HepG2 (cell line): Measurements from ENCODE around the gene ATP2B2. TPM values are rescaled to one million over a fixed set of nuclear protein-coding genes. Genes with fewer than 3 reads are reported as not detected.

ENCODE experiments used
- ATF1 ChIP-seq: IDR thresholded peaks from 2 replicates; pipeline ENCODE4 v1.6.1; 2016; ENCODE audit warnings: mild to moderate bottlenecking, control low read depth
- CTCF ChIP-seq: sonication (generic); formaldehyde crosslinking; IDR thresholded peaks from 2 replicates; pipeline ENCODE4 v1.5.0; 2020; ENCODE audit warnings: mild to moderate bottlenecking, missing genetic modification reagents, moderate library complexity
- E2F2 ChIP-seq: sonication (generic); formaldehyde crosslinking; IDR thresholded peaks from 2 replicates; pipeline ENCODE4 v1.4.0; 2020; ENCODE audit warnings: missing genetic modification reagents, borderline replicate concordance
- FOXA1 ChIP-seq, 2 experiments: fragments of 450-650 bp in 1 of 2; sonication (generic) in 1 of 2; formaldehyde crosslinking in 1 of 2; IDR thresholded peaks; 2 replicates each; pipeline versions ENCODE4 v1.4.0 to v1.6.1; 2016 to 2020; ENCODE audit warnings: missing genetic modification reagents in 1 of 2
- FOXC1 ChIP-seq: sonication (generic); formaldehyde crosslinking; IDR thresholded peaks from 2 replicates; pipeline ENCODE4 v1.8.0; 2022; ENCODE audit warnings: mild to moderate bottlenecking, missing genetic modification reagents, borderline replicate concordance
- GPN1 ChIP-seq: sonication (generic); formaldehyde crosslinking; IDR thresholded peaks from 2 replicates; pipeline ENCODE4 v1.5.1; 2020; ENCODE audit warnings: missing genetic modification reagents, borderline replicate concordance
- GTF3A ChIP-seq: sonication (generic); formaldehyde crosslinking; conservative IDR thresholded peaks from 2 replicates; pipeline ENCODE4 v1.4.0; 2020; ENCODE audit warnings: mild to moderate bottlenecking, missing genetic modification reagents
- HBP1 ChIP-seq: IDR thresholded peaks from 2 replicates; pipeline ENCODE4 v1.6.1; 2016; ENCODE audit warnings: low read depth, control low read depth
- HNRNPH1 ChIP-seq: fragments of 200-400 bp; formaldehyde crosslinking; optimal IDR thresholded peaks from 2 replicates; pipeline ENCODE3; 2017; ENCODE audit warnings: mild to moderate bottlenecking, low read depth, low read length
- MLXIP ChIP-seq: sonication (generic); formaldehyde crosslinking; IDR thresholded peaks from 2 replicates; pipeline ENCODE4 v1.9.0; 2021; ENCODE audit warnings: missing genetic modification reagents, borderline replicate concordance
- NFIB ChIP-seq: sonication (generic); formaldehyde crosslinking; IDR thresholded peaks from 2 replicates; pipeline ENCODE4 v1.9.0; 2021; ENCODE audit warnings: missing genetic modification reagents, mild to moderate bottlenecking, borderline replicate concordance
- NRL ChIP-seq: sonication (generic); formaldehyde crosslinking; IDR thresholded peaks from 2 replicates; pipeline ENCODE4 v1.5.0; 2020; ENCODE audit warnings: missing genetic modification reagents, mild to moderate bottlenecking, moderate library complexity, borderline replicate concordance
- PPARG ChIP-seq: conservative IDR thresholded peaks from 2 replicates; pipeline ENCODE4 v1.6.1; 2016; ENCODE audit warnings: missing biosample characterization, missing genetic modification reagents
- TRAFD1 ChIP-seq: sonication (generic); formaldehyde crosslinking; IDR thresholded peaks from 2 replicates; pipeline ENCODE4 v1.5.1; 2020; ENCODE audit warnings: missing genetic modification reagents, mild to moderate bottlenecking, borderline replicate concordance
- U2AF1 ChIP-seq: fragments of 200-400 bp; formaldehyde crosslinking; optimal IDR thresholded peaks from 2 replicates; pipeline ENCODE3; 2017; ENCODE audit warnings: mild to moderate bottlenecking, low read depth, low read length
- ZBTB1 ChIP-seq: sonication (generic); formaldehyde crosslinking; IDR thresholded peaks from 2 replicates; pipeline ENCODE4 v1.4.0; 2020; ENCODE audit warnings: missing genetic modification reagents, borderline replicate concordance
- ZNF343 ChIP-seq: sonication (generic); formaldehyde crosslinking; IDR thresholded peaks from 2 replicates; pipeline ENCODE4 v1.4.0; 2020; ENCODE audit warnings: mild to moderate bottlenecking, missing genetic modification reagents
- ZNF501 ChIP-seq: sonication (generic); formaldehyde crosslinking; IDR thresholded peaks from 2 replicates; pipeline ENCODE4 v1.5.1; 2020; ENCODE audit warnings: mild to moderate bottlenecking, moderate library complexity, missing genetic modification reagents
- ZNF703 ChIP-seq: sonication (generic); formaldehyde crosslinking; IDR thresholded peaks from 2 replicates; pipeline ENCODE4 v1.5.1; 2020; ENCODE audit warnings: missing genetic modification reagents, mild to moderate bottlenecking, moderate library complexity, borderline replicate concordance
- polyA plus RNA-seq, 8 experiments: library from polyadenylated mRNA; depleted of rRNA in 3 of 8; stranded (reverse) in 7 of 8; unstranded in 1 of 8; fragments of >200 nt; fragmentation: Illumina TruSeq in 4 of 8; extraction: Trizol in 4 of 8; gene quantifications; 2 replicates each; pipeline versions ENCODE4 v1.2.1 to v1.2.3, GENCODE V29; 2011 to 2016; ENCODE audit warnings: low read depth in 4 of 8, missing spikeins in 1 of 8, mixed read lengths in 1 of 8; ENCODE audit not compliant: insufficient read depth in 1 of 8
- total RNA-seq, 5 experiments: library from RNA; depleted of rRNA; stranded (reverse); fragments of >200 nt; fragmentation: Illumina TruSeq; extraction: Trizol; gene quantifications; 2 replicates each; pipeline ENCODE4 v1.2.3, GENCODE V29; 2016; ENCODE audit warnings: low read depth in 1 of 5

Gene ATP2B2
- total and polyA plus RNA-seq, 2 of the 13 experiments (the other 11 are each of a cell fraction or from before 2014, with no cell fraction given): 1.5 to 2.3 TPM

GRCh38 chr3:10459954-10460754, 45.2 kb downstream of the ATP2B2 start (continued):
- TF ChIP-seq E2F2 (CRISPR knock-in tag) (peak; percentile 91; the same call in 1 of the 2 replicates), ZNF703 (CRISPR knock-in tag) (no peak), PPARG (CRISPR knock-in tag) (peak; percentile 66), MLXIP (peak; percentile 84; the same call in 1 of the 2 replicates), NFIB (peak; percentile 86; the same call in 1 of the 2 replicates), HNRNPH1 (no peak), CTCF (no peak), FOXC1 (CRISPR knock-in tag) (peak; percentile 91; the same call in 1 of the 2 replicates), ZNF343 (CRISPR knock-in tag) (peak; percentile 43; the same call in 1 of the 2 replicates), ZBTB1 (CRISPR knock-in tag) (peak; percentile 97), ATF1 (CRISPR knock-in tag) (no peak), GPN1 (CRISPR knock-in tag) (peak; percentile 91; the same call in 1 of the 2 replicates), NRL (no peak), HBP1 (CRISPR knock-in tag) (peak; percentile 99), ZNF501 (CRISPR knock-in tag) (peak; percentile 93), GTF3A (no peak), TRAFD1 (CRISPR knock-in tag) (peak; percentile 92; the same call in 1 of the 2 replicates), U2AF1 (no peak), FOXA1 (IDR thresholded peaks at IDR 0.05) (no peak), FOXA1 (CRISPR knock-in tag; IDR thresholded peaks at IDR 0.05) (peak; percentile 24; the same call in 1 of the 2 replicates)
